MCF 10A (cell line): ENCODE measurements around the gene LCLAT1. TPM values are rescaled to one million over a fixed set of nuclear protein-coding genes. Genes with fewer than 3 reads are reported as not detected.

Experiments
- BruUV-seq: library from RNA; stranded (reverse); fragments of 400-500 nt; replicated peaks from 2 replicates; lab custom pipeline; 2021; lab: Mats Ljungman, UMichigan
- CTCF ChIA-PET: fragments of 300-600 bp; sonication (Branson Sonifier 250); formaldehyde crosslinking; extraction: SDS; loops from one replicate; lab custom pipeline; 2021; ENCODE audit warnings: antibody characterized with exemption, inconsistent platforms; lab: Yijun Ruan, JAX
- POLR2A ChIA-PET: fragments of 300-600, 350-650 bp; sonication (Branson Sonifier 250); formaldehyde crosslinking; extraction: SDS; loops from one replicate; lab custom pipeline; 2020; ENCODE audit warnings: antibody characterized with exemption, inconsistent platforms; lab: Yijun Ruan, JAX
- DNase-seq: peaks from one replicate; pipeline ENCODE4 v3.0.0-alpha.2; 2018; ENCODE audit not compliant: unreplicated experiment
- H3K27ac Mint-ChIP-seq: one replicate; pipeline ENCODE4 v1.8.0; 2022; ENCODE audit warnings: mild to moderate bottlenecking, low read depth, mixed read lengths; ENCODE audit not compliant: unreplicated experiment
- H3K27me3 Mint-ChIP-seq: one replicate; pipeline ENCODE4 v1.8.0; 2022; ENCODE audit warnings: mixed read lengths; ENCODE audit not compliant: insufficient read depth, unreplicated experiment
- H3K36me3 Mint-ChIP-seq: one replicate; pipeline ENCODE4 v1.8.0; 2022; ENCODE audit warnings: mild to moderate bottlenecking, moderate library complexity, mixed read lengths; ENCODE audit not compliant: insufficient read depth, unreplicated experiment
- H3K4me1 Mint-ChIP-seq: one replicate; pipeline ENCODE4 v1.8.0; 2022; ENCODE audit warnings: mixed read lengths; ENCODE audit not compliant: insufficient read depth, unreplicated experiment
- H3K4me3 Mint-ChIP-seq: one replicate; pipeline ENCODE4 v1.8.0; 2022; ENCODE audit warnings: mild to moderate bottlenecking, moderate library complexity, mixed read lengths; ENCODE audit not compliant: unreplicated experiment
- H3K9me3 Mint-ChIP-seq: one replicate; pipeline ENCODE4 v1.8.0; 2022; ENCODE audit warnings: mixed read lengths; ENCODE audit not compliant: unreplicated experiment
- CTCF ChIP-seq: fragments of 200-600 bp; IDR thresholded peaks from one replicate; pipeline ENCODE4 v1.8.0; 2022; ENCODE audit warnings: antibody characterized with exemption, mild to moderate bottlenecking; ENCODE audit not compliant: unreplicated experiment
- intact Hi-C: fragments of 100-400 bp; cut with micrococcal nuclease; formaldehyde crosslinking; loops from 2 replicates; pipeline ENCODE4 v1.14.1; 2022
- total RNA-seq: library from RNA; stranded (reverse); gene quantifications from 2 replicates; pipeline ENCODE4 v1.2.3, GENCODE V29; 2022

LCLAT1 gene
- total RNA-seq, 1 experiment from 2014 or later, result 27.5 TPM

- Mint-ChIP-seq H3K27ac (no peak overlapping the region), H3K36me3 (no peaks in the 10 kb centered on the region), H3K4me1 (no peaks in the 10 kb centered on the region), H3K27me3 (no peaks in the 10 kb centered on the region), H3K9me3 (no peaks in the 10 kb centered on the region), H3K4me3 (no peak overlapping the region)
- intact Hi-C loops, result no loop called here
- ChIA-PET POLR2A (no interaction called here), CTCF (interaction anchor here (0.5 kb wide), 1 partner anchor 29 kb away, joined by 4 read pairs; no protein-coding TSS in a partner anchor)
- BruUV-seq, result no TSS peak
- no peak for DNase-seq
- TF ChIP-seq CTCF, result no peak
Observed at GRCh38 chr2:30681022-30681421, 234.0 kb downstream of the LCLAT1 start.

DNA sequence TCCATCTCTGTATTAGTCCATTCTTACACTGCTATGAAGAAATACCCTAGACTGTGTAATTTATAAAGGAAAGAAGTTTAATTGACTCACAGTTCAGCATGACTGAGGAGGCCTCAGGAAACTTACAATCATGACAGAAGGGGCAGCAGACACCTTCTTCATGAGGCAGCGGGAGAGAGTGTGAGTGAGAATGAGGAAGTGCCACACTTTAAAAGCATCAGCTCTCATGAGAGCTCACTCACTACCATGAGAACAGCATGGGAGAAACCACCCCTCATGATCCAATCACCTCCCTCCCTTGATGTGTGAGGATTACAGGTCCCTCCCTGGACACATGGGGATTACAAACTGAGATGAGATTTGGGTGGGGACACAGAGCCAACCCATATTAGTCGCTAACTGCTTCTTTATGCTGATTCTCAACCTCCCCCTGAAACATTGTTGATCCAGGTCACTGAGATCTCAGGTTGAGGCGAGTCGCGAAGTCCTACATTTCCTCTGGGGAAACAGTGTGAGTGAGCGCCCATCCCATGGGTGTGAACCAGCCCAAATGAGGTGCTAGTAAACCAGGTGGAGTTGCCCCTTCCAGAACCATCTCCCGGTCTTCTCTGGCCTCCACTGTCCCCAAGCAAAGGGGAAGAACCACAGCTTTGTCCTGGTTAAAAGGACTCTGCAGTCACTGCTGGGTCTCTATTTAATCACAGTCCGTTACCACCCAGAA is 236.3 kb downstream of the LCLAT1 start:
- Mint-ChIP-seq H3K27me3 (no peaks in the 10 kb centered on the region), H3K4me1 (no peaks in the 10 kb centered on the region), H3K36me3 (no peaks in the 10 kb centered on the region), H3K4me3 (no peak overlapping the region), H3K9me3 (no peaks in the 10 kb centered on the region), H3K27ac (no peak overlapping the region)
- POLR2A ChIA-PET, result no interaction called here
- no TSS peak for BruUV-seq
- CTCF ChIA-PET, result no interaction called here
- intact Hi-C loops, result no loop called here
- DNase-seq, result no peak
- no peak for TF ChIP-seq CTCF

GRCh38 chr2:30684026-30684425 is 237.0 kb downstream of the LCLAT1 start:
- CTCF ChIA-PET, result no interaction called here
- TF ChIP-seq CTCF, result no peak
- BruUV-seq, result no TSS peak
- no peaks in the 10 kb centered on the region for H3K4me1 Mint-ChIP-seq
- no peaks in the 10 kb centered on the region for H3K36me3 Mint-ChIP-seq
- H3K4me3 Mint-ChIP-seq, result no peak overlapping the region
- POLR2A ChIA-PET, result no interaction called here
- H3K27me3 Mint-ChIP-seq, result no peaks in the 10 kb centered on the region
- H3K9me3 Mint-ChIP-seq, result no peaks in the 10 kb centered on the region
- intact Hi-C loops, result no loop called here
- DNase-seq, result no peak
- no peak overlapping the region for H3K27ac Mint-ChIP-seq

DNA sequence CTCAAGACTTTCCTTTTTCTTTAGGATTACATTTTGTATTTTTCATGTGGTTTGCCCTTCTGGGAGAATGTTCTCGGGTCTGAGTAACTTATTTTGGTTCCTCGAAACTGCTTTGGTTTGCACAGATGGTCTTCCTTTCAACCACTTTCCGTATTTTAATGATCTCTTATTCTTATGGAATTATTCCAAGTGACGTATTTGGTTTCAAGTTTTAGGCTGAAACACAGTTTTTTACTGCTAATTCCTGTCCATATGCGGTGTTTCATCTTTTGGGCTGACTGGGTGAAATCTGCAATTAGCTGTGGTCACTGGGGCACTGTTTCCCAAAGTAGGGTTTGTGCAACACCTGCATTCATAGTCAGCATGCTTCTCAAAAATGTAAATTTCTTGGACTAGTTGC is 237.5 kb downstream of the LCLAT1 start:
- no peak for DNase-seq
- H3K36me3 Mint-ChIP-seq, result no peaks in the 10 kb centered on the region
- ChIA-PET CTCF (no interaction called here), POLR2A (no interaction called here)
- intact Hi-C loops, result no loop called here
- no peaks in the 10 kb centered on the region for H3K4me1 Mint-ChIP-seq
- BruUV-seq, result no TSS peak
- H3K27ac Mint-ChIP-seq, result no peak overlapping the region
- no peak for TF ChIP-seq CTCF
- no peaks in the 10 kb centered on the region for H3K9me3 Mint-ChIP-seq
- no peak overlapping the region for H3K4me3 Mint-ChIP-seq
- no peaks in the 10 kb centered on the region for H3K27me3 Mint-ChIP-seq
